ENCODE data around the gene GGA1.

Gene GGA1

DNA sequence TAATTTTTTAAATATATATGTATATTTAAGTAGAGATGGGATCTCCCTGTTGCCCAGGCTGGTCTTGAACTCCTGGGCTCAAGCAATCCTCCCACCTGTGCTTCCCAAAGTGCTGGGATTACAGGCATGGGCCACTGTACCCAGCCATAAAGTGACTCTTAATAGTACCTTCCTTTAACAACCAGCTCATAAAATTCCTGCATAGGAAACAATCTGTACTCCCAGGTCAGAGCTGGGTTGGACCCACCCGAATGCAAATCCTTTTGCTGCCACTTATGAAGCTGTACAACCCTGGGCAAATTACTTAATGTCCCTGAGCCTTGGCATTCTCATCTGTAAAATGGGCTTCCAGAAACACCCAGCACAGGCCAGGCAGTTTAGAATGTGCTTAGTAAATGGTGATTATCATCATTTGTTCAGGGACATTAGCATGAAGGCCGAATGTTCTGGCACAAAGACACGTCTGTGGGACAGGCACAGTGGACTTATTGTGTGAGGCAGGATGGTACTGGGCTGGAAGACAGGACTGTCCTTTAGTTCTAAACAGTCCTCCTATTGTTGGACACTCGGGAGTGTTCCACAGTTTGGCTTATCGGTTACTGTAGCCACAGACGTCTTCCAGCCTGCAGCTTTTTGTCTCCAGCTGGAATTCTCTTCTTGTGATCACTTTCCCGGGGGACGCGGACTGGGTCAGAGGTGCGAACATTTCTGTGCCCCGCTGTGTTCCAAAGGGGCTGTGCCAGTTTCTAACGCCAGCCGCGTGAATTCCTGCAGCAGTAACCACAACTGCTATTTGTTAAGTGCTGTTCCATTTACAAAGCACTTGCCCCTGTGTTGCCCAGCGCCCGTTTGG is 55.8 kb downstream of the GGA1 start:
- H3K4me1 ChIP-seq (ENCODE audit: insufficient read depth, poor library complexity, severe bottlenecking): peaks cover 3% of the 10 kb centered on the region
- DNase-seq (ENCODE audit: low spot score): no peak
- TF ChIP-seq, protein P1, sequence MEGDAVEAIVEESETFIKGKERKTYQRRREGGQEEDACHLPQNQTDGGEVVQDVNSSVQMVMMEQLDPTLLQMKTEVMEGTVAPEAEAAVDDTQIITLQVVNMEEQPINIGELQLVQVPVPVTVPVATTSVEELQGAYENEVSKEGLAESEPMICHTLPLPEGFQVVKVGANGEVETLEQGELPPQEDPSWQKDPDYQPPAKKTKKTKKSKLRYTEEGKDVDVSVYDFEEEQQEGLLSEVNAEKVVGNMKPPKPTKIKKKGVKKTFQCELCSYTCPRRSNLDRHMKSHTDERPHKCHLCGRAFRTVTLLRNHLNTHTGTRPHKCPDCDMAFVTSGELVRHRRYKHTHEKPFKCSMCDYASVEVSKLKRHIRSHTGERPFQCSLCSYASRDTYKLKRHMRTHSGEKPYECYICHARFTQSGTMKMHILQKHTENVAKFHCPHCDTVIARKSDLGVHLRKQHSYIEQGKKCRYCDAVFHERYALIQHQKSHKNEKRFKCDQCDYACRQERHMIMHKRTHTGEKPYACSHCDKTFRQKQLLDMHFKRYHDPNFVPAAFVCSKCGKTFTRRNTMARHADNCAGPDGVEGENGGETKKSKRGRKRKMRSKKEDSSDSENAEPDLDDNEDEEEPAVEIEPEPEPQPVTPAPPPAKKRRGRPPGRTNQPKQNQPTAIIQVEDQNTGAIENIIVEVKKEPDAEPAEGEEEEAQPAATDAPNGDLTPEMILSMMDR (IDR thresholded peaks at IDR 0.05; ENCODE audit: poor library complexity, severe bottlenecking): no peak
- H3K27ac ChIP-seq (ENCODE audit: poor library complexity, severe bottlenecking): no peak overlapping the region
- peaks cover 14% of the 10 kb centered on the region for H3K36me3 ChIP-seq (ENCODE audit: low read depth)
- H3K4me3 ChIP-seq (ENCODE audit: severe bottlenecking): no peak overlapping the region
- no peaks in the 10 kb centered on the region for H3K27me3 ChIP-seq (ENCODE audit: insufficient read depth, poor library complexity, severe bottlenecking)
- no peak for ATAC-seq (ENCODE audit: low read depth)
- H3K9me3 ChIP-seq (ENCODE audit: severe bottlenecking): no peaks in the 10 kb centered on the region

DNA sequence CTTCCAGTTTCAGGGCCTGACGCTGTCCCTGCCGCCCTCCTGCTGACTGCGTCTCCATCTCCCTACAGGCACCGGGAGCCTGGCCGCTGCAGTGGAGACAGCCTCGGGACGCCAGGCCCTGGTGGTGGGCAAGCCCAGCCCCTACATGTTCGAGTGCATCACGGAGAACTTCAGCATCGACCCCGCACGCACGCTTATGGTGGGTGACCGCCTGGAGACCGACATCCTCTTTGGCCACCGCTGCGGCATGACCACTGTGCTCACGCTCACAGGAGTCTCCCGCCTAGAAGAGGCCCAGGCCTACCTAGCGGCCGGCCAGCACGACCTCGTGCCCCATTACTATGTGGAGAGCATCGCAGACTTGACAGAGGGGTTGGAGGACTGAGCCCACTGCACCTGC is 56.9 kb downstream of the GGA1 start:
- no peak overlapping the region for H3K27ac ChIP-seq (ENCODE audit: poor library complexity, severe bottlenecking)
- H3K4me1 ChIP-seq (ENCODE audit: insufficient read depth, poor library complexity, severe bottlenecking): no peaks in the 10 kb centered on the region
- H3K9me3 ChIP-seq (ENCODE audit: severe bottlenecking): no peaks in the 10 kb centered on the region
- TF ChIP-seq, protein P1 (IDR thresholded peaks at IDR 0.05; ENCODE audit: poor library complexity, severe bottlenecking): no peak
- DNase-seq (ENCODE audit: low spot score) (no peak), ATAC-seq (ENCODE audit: low read depth) (no peak)
- H3K4me3 ChIP-seq (ENCODE audit: severe bottlenecking): no peak overlapping the region
- no peaks in the 10 kb centered on the region for H3K27me3 ChIP-seq (ENCODE audit: insufficient read depth, poor library complexity, severe bottlenecking)
- H3K36me3 ChIP-seq (ENCODE audit: low read depth): peaks cover 14% of the 10 kb centered on the region

DNA sequence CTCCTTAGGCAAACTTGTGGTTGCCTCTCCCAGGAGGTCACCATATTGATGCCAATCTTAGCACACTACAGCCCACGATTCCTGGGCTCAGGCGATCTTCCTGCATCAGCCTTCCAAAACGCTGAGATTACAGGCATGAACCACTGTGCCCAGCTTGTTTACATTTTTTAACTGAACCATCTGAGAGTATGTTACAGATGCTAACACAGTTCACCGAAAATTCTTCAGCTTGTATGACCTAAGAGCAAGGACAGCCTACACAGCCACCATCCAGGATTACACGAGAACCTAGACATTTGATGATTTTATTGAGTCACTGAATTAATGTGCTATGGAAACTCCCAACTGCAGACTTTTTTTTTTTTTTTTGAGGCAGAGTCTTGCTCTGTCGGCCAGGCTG is 61.0 kb downstream of the GGA1 start:
- Histone ChIP-seq H3K9me3 (ENCODE audit: severe bottlenecking) (no peaks in the 10 kb centered on the region), H3K4me1 (ENCODE audit: insufficient read depth, poor library complexity, severe bottlenecking) (peaks cover 2% of the 10 kb centered on the region), H3K27ac (ENCODE audit: poor library complexity, severe bottlenecking) (no peak overlapping the region), H3K36me3 (ENCODE audit: low read depth) (peaks cover 14% of the 10 kb centered on the region), H3K4me3 (ENCODE audit: severe bottlenecking) (no peak overlapping the region), H3K27me3 (ENCODE audit: insufficient read depth, poor library complexity, severe bottlenecking) (no peaks in the 10 kb centered on the region)
- TF ChIP-seq, protein P1 (IDR thresholded peaks at IDR 0.05; ENCODE audit: poor library complexity, severe bottlenecking): no peak
- no peak for ATAC-seq (ENCODE audit: low read depth)
- DNase-seq (ENCODE audit: low spot score): no peak

DNA sequence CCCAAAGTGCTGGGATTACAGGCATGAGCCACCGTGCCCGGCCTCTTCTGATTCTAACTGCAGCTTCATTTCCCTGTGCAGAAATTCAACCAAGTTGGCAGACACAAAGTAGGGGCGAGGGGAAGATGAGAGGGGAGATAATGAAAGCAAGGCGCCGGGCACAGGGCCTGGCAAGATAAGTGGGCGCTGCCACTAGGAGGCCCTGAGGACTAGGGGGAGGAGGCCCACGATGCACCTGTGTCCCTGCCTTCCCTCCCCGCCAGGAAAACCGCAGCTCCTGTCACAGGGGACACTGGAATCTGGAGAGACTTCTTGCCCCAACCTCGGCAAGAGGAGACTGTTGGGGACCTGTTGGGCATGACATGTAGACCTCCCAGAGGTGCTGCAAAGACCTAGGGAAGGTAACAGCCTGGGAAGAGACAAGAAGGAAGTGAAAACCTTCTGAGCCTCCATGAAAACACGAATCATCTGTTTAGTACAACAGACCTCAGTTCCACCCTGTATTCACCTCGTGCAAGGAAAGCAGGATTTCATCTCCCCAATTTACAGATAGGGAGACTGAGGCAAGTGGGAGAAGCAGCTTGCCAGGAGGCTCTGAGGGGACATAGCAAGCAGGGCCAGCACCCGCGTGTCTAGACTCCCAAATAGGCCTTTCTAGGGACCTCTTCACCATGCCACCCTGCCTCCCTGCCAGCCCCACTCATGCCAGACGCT is 63.7 kb downstream of the GGA1 start:
- no peaks in the 10 kb centered on the region for H3K27me3 ChIP-seq (ENCODE audit: insufficient read depth, poor library complexity, severe bottlenecking)
- H3K9me3 ChIP-seq (ENCODE audit: severe bottlenecking): no peaks in the 10 kb centered on the region
- H3K27ac ChIP-seq (ENCODE audit: poor library complexity, severe bottlenecking): no peak overlapping the region
- no peak overlapping the region for H3K4me3 ChIP-seq (ENCODE audit: severe bottlenecking)
- H3K4me1 ChIP-seq (ENCODE audit: insufficient read depth, poor library complexity, severe bottlenecking): peaks cover 5% of the 10 kb centered on the region
- H3K36me3 ChIP-seq (ENCODE audit: low read depth): peaks cover 8% of the 10 kb centered on the region
- TF ChIP-seq, protein P1 (IDR thresholded peaks at IDR 0.05; ENCODE audit: poor library complexity, severe bottlenecking): no peak
- ATAC-seq (ENCODE audit: low read depth): no peak
- DNase-seq (ENCODE audit: low spot score): no peak
